Left ventricle myocardium inferior (tissue), 1 donor: ENCODE results near the gene TCERG1. TPM values are rescaled to one million over a fixed set of nuclear protein-coding genes. Genes with fewer than 3 reads are reported as not detected.

Experiments used
- DNase-seq: peaks from one replicate; pipeline ENCODE4 v3.0.0-alpha.2; 2020
- H3K27ac ChIP-seq: fragments of 200-600 bp; replicated peaks from 2 replicates; pipeline ENCODE4 v1.8.0; 2021
- H3K27me3 ChIP-seq: fragments of 200-600 bp; 2 replicates; pipeline ENCODE4 v1.8.0; 2021; ENCODE audit warnings: low read depth
- H3K36me3 ChIP-seq: fragments of 200-600 bp; 2 replicates; pipeline ENCODE4 v1.8.0; 2021
- H3K4me1 ChIP-seq: fragments of 200-600 bp; 2 replicates; pipeline ENCODE4 v1.8.0; 2021
- H3K4me3 ChIP-seq: fragments of 200-600 bp; 2 replicates; pipeline ENCODE4 v1.8.0; 2021; ENCODE audit warnings: mild to moderate bottlenecking, moderate library complexity
- H3K9me3 ChIP-seq: fragments of 200-600 bp; replicated peaks from 2 replicates; pipeline ENCODE4 v1.8.0; 2021
- intact Hi-C: fragments of 100-400 bp; cut with micrococcal nuclease; formaldehyde crosslinking; loops from one replicate; pipeline ENCODE4 v1.11.0; 2022
- total RNA-seq: library from RNA; stranded (reverse); fragmentation: NEBNext Ultra II Directional; extraction: Animal tissue kit (Norgen Biotek cat#: 25700); gene quantifications from one replicate; pipeline ENCODE4 v1.2.1, GENCODE V29; 2021
- TF ChIP-seq, protein P1 (sequence below): fragments of 200-600 bp; IDR thresholded peaks from 2 replicates; pipeline ENCODE4 v1.8.0; 2021; ENCODE audit warnings: antibody characterized with exemption, mild to moderate bottlenecking, borderline replicate concordance
- donor health status: DM: no; HTN: yes; CAD: no; lungs with severe emphysema.

TCERG1 gene
- total RNA-seq, 1 donor from 2014 or later = 20.1 TPM

DNA sequence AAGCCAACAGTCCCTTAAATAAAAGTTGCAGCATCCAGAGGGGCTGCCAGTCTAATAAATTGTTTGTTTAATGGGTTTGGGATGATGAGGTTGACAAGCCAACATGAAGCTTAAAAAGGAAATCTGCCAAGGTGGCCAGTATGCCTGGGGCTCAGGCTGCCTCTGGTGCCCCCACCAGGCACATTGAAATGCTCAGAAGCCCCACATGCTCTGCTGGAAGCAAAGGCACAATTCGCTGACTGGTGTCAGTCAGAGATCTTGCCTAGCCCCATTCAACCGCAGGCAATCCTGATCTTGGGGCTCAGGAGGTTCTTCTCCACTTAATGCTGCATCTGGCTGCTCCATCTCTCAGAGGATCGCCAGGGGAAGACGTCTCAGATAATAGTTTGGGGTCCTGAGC, 44.2 kb upstream of the TCERG1 start:
- H3K27me3 ChIP-seq = peaks cover 58% of the 10 kb centered on the region
- intact Hi-C loops = no loop called here
- TF ChIP-seq, protein P1, sequence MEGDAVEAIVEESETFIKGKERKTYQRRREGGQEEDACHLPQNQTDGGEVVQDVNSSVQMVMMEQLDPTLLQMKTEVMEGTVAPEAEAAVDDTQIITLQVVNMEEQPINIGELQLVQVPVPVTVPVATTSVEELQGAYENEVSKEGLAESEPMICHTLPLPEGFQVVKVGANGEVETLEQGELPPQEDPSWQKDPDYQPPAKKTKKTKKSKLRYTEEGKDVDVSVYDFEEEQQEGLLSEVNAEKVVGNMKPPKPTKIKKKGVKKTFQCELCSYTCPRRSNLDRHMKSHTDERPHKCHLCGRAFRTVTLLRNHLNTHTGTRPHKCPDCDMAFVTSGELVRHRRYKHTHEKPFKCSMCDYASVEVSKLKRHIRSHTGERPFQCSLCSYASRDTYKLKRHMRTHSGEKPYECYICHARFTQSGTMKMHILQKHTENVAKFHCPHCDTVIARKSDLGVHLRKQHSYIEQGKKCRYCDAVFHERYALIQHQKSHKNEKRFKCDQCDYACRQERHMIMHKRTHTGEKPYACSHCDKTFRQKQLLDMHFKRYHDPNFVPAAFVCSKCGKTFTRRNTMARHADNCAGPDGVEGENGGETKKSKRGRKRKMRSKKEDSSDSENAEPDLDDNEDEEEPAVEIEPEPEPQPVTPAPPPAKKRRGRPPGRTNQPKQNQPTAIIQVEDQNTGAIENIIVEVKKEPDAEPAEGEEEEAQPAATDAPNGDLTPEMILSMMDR = no peak
- no peak overlapping the region for H3K4me3 ChIP-seq
- no peaks in the 10 kb centered on the region for H3K36me3 ChIP-seq
- no peak overlapping the region for H3K27ac ChIP-seq
- no peaks in the 10 kb centered on the region for H3K9me3 ChIP-seq
- DNase-seq = no peak
- no peaks in the 10 kb centered on the region for H3K4me1 ChIP-seq

DNA sequence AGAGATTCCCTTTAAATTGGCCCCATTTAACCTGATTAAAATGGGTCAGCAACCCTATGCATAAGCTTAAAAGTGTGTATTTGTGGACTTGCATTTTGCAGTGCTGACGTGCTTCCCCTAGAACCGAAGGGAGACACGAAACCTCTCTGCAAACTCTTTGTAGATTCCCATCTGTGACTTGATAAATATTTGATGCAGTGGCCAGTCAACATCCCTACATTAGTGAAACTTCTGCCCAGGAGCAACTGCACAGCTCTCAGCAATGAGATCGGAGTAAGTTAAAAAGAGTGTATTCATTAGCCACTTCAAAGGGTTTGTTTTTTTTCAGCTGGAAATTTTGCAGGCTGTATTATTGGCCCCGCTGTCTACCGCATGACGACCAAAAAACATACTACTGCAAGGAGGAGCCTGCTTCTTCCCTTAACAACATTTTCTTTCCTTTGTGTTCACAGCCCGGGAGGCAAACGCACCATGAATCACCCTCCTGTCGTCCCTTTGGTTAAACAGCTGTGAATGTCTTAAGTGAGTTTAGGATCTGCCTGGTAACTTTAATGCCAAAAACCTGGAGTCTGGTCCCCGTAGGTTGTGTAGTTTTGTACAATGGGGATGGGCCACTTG, 38.0 kb upstream of the TCERG1 start:
- TF ChIP-seq, protein P1 = no peak
- intact Hi-C loops = no loop called here
- no peak for DNase-seq
- no peak overlapping the region for H3K27ac ChIP-seq
- H3K4me1 ChIP-seq = no peaks in the 10 kb centered on the region
- H3K27me3 ChIP-seq = peaks cover 9% of the 10 kb centered on the region
- H3K9me3 ChIP-seq = no peaks in the 10 kb centered on the region
- H3K4me3 ChIP-seq = no peak overlapping the region
- H3K36me3 ChIP-seq = no peaks in the 10 kb centered on the region

DNA sequence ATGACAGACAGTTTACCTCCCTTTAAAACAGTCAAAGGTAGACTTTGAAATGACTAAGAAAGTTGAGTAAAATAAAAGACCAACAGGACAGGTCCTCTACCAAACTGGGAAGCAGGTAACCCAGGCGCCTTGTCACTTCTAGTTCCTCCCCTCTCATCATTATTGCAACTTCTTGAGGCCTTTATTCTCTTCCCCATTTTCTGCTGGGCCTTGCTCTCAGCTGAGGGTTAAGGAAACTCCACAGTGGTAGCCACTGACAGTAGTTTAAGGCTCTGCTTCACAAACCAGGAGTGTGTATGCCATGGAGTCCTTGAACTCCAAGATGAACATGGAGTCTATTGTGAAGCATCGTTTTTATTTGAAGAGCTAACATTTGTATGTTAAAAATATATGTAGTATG, 36.9 kb upstream of the TCERG1 start:
- H3K9me3 ChIP-seq = no peaks in the 10 kb centered on the region
- H3K4me3 ChIP-seq = no peak overlapping the region
- TF ChIP-seq, protein P1 = no peak
- peaks cover 5% of the 10 kb centered on the region for H3K27me3 ChIP-seq
- no peak overlapping the region for H3K27ac ChIP-seq
- H3K36me3 ChIP-seq = no peaks in the 10 kb centered on the region
- no peak for DNase-seq
- intact Hi-C loops = no loop called here
- H3K4me1 ChIP-seq = no peaks in the 10 kb centered on the region

DNA sequence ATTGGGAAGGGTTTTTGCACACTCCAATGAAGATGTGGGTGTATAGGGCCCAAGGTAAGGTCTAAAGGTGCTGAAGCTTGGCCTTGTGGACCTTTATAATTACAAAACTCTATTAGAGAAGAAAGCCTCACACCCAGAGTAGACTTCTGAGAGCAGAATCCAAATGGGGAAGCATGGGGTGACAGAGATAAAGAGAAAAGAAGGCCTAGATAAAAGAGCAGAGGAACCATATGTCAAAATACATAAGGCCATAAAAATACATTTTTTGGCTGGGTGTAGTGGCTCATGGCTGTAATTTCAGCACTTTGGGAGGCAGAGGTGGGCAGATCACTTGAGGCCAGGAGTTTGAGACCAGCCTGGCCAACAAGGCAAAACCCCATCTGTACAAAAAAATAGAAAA, 27.4 kb upstream of the TCERG1 start:
- Histone ChIP-seq H3K36me3 (no peaks in the 10 kb centered on the region), H3K27ac (no peak overlapping the region), H3K4me1 (no peaks in the 10 kb centered on the region), H3K9me3 (no peaks in the 10 kb centered on the region), H3K27me3 (peaks cover 22% of the 10 kb centered on the region), H3K4me3 (no peak overlapping the region)
- TF ChIP-seq, protein P1 = no peak
- no peak for DNase-seq
- intact Hi-C loops = no loop called here

DNA sequence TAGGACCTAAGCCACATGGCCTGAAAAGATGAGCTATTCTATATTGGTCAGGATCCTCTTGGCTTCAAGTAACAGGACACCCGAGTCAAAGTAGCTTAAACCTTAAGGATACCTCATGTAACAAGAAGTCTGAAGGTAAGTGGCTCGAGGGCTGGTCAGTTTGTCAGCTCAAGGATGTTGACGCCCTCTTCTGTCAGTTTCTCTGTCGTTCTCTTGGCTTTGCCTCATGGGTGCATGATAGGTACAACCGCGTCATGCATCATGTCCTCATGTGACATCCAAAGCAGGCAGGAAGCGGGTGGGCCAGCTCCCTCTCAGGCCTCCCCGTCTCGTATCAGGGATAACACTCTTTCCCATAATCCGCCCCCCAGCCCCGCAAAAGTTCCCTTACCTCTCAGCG, 22.1 kb upstream of the TCERG1 start:
- intact Hi-C loops = loop anchor here (5.0 kb wide), 1 partner anchor 133 kb away; no protein-coding TSS in a partner anchor
- Histone ChIP-seq H3K4me3 (no peak overlapping the region), H3K4me1 (no peaks in the 10 kb centered on the region), H3K36me3 (no peaks in the 10 kb centered on the region), H3K27ac (no peak overlapping the region), H3K9me3 (no peaks in the 10 kb centered on the region), H3K27me3 (peaks cover 15% of the 10 kb centered on the region)
- no peak for DNase-seq
- TF ChIP-seq, protein P1 = no peak

DNA sequence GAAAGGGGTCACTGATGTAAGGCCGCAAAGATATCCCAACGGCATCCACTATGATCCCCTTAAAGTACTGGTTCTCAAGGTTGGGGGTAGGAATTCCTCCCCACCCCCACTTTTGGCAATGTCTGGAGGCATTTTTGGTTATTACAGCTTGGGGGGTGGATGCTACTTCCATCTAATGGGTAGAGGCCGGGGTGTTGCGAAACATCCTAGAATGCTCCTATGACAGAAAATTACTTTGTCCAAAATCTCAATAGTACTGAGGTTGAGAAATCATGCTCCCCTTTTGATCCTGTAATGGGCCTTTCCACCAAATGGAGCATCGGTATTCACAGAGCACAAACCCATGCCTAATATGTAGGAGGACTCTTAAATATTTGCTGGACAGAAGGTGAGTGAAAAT, 20.8 kb upstream of the TCERG1 start:
- Histone ChIP-seq H3K4me3 (no peak overlapping the region), H3K9me3 (no peaks in the 10 kb centered on the region), H3K4me1 (no peaks in the 10 kb centered on the region), H3K27me3 (peaks cover 25% of the 10 kb centered on the region), H3K36me3 (no peaks in the 10 kb centered on the region), H3K27ac (no peak overlapping the region)
- intact Hi-C loops = loop anchor here (5.0 kb wide), 1 partner anchor 134 kb away; no protein-coding TSS in a partner anchor
- DNase-seq = no peak
- TF ChIP-seq, protein P1 = no peak
